Transverse colon (tissue), 3 donors: ENCODE results near the gene PCCA.

ENCODE experiments used
- POLR2A ChIP-seq: fragments of 450-650 bp; IDR thresholded peaks from one replicate; pipeline ENCODE4 v1.6.1; 2016; ENCODE audit warnings: antibody characterized with exemption, mild to moderate bottlenecking, moderate library complexity
- POLR2AphosphoS5 ChIP-seq, 3 donors: sonication (generic); formaldehyde crosslinking; IDR thresholded peaks; one replicate each; pipeline ENCODE4 v1.6.1; 2016; ENCODE audit warnings: antibody characterized with exemption in 3 of 3

GRCh38 chr13:100115693-100116254 is 26.9 kb downstream of the PCCA start:
- TF ChIP-seq POLR2A (no peak), POLR2AphosphoS5 (IDR thresholded peaks at IDR 0.05) (no peak)
